HG02623 (cell line): Measurements from ENCODE around the gene PDE10A.
"Not testable (repeated sequence)": the region's sequence is repeated elsewhere in the genome, so short reads cannot be mapped to it uniquely, and the experiment has no call there.

Source experiments
- ATAC-seq: cut with Tn5 transposase; IDR thresholded peaks from one replicate; pipeline ENCODE4 v1.9.1; 2021; ENCODE audit warnings: moderate library complexity; ENCODE audit not compliant: unreplicated experiment

Gene PDE10A

GRCh38 chr6:165558097-165558496 is 104.9 kb downstream of the PDE10A start:
- ATAC-seq: not testable (repeated sequence)

DNA sequence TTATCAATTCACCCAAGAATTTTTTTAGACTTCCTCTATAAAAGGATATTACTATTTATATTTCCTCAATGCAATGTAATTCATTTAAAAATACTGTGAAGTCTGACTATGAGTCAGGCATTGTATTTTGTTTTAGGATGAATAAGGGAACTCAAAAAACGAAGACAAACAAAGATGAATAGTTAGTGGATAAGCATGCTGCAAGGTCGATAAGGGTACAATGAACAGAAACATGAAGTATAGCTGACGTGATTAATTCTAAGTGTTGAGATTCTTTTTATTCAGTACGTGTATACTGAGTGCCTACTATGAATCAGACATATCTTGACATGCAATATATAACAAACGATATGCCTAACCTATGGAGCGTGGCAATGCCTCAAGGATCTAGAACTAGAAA is 105.4 kb downstream of the PDE10A start:
- no peak for ATAC-seq

GRCh38 chr6:165556116-165556843 is 106.8 kb downstream of the PDE10A start:
- ATAC-seq: no peak

DNA sequence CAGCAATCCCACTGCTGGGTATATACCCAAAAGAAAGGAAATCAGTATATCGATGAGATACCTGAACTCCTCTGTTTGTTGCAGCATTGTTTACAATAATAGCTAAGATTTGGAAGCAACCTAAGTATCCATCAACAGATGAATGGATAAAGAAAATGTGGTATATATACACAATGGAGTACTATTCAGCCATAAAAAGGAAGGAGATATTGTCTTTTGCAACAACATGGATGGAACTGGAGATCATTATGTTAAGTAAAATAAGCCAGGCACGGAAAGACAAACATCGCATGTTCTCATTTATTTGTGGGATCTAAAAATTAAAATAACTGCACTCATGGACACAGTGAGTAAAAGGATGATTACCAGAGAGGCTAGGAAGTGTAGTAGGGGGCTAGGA is 108.4 kb downstream of the PDE10A start:
- not testable (repeated sequence) for ATAC-seq

DNA sequence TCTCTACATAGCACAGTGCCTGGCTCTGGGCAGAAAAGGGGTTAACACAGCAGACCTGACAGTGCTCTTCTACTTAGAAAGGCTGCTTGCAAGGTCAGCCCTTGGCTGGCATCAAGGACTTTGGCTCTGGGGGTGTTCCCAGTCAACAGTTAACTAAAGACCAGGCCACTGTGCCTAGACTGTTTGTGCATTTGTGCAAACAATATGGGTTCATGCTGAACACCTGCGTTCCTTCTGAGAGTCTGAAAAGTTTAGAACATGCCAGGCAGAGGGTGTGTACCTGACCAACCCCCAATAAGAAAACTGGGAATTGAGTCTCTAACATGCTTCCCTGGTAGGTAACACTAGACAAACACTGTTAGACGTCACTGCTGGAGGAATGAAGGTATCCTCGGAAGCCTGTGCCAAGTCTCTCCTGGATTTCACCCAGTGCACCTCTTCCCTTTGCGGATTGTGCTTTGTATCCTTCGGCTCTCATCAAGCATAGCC is 110.7 kb downstream of the PDE10A start:
- no peak for ATAC-seq

DNA sequence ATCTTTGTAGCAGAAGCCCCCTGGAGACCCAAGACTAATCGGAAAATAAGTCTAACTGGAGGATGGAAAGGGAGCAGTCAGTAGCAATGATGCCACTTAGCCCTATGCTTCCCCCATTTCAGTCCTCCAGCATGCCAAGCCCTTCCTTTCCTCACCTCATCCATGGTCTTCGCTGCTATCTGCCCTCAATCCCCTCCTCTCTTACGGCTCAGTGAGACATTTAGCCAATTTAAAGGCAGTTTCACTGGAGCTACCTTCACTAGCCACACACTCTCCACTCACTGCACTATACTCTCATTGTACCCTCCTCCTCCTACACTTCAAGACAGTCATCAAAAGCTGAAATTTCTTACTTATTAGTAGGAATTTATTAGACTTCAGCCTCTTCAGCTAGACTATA is 111.2 kb downstream of the PDE10A start:
- no peak for ATAC-seq

- ATAC-seq: no peak
Measured at GRCh38 chr6:165548450-165548849, 114.6 kb downstream of the PDE10A start.

- ATAC-seq: no peak
Measured at GRCh38 chr6:165545806-165546205, 117.2 kb downstream of the PDE10A start.

- ATAC-seq: no peak
Measured at GRCh38 chr6:165543781-165544180, 119.3 kb downstream of the PDE10A start.

DNA sequence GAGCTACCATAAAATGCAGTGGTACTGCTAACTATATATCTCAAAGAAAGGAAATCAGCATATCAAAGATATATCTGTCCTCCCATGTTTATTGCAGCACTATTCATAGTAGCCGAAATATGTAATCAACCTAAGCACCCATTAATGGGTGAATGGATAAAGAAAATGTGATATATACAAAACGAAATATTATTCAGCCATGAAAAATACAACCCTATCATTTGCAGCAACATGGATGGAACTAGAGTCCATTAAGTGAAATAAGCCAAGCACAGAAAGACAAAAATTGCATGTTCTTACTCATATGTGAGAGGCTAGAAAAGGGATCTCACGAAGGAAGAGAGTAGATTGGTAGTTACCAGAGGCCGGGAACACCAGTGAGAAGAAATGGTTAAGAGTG is 126.1 kb downstream of the PDE10A start:
- no peak for ATAC-seq

DNA sequence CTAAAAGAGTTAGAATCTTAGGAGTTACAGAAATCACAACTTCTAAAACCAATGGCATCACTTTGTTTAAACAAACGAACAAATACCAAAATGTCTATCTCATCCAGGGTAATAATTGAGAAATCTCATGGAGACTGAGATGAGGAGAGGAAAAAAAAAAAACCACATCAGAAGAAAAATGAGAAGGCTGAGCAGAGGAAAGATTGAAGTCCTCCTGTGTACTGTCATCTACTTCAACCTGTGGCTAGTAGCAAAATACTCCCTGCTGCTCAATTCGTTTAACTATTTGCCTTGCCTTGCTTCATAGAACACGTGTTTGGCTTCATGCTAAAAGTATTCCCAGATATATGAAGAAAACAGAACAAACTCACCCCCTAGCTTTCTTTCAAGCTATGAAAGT is 143.7 kb downstream of the PDE10A start:
- no peak for ATAC-seq

- ATAC-seq: no peak
Measured at GRCh38 chr6:165515963-165516624, 146.9 kb downstream of the PDE10A start.

DNA sequence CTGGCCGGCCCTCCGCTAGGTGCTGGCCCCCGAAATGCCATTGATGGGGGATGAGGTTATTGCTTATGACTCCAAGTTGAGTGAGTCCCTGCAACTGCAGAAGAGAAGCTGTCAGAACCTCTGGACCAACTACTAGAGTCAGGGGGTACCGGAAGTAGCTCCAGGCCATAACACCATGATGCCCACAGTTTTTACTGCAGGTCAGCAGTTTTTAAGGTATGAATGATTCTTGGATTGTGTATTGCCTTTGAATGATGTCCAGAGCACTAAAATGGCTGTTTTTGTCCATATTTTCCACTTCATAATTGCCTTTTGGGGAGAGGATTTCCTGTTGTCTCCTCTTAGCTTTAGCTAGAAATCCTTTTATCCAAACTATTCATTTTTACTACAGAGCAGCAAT is 148.4 kb downstream of the PDE10A start:
- no peak for ATAC-seq

GRCh38 chr6:165511807-165512206 is 151.2 kb downstream of the PDE10A start:
- peak; percentile 96 for ATAC-seq

GRCh38 chr6:165508321-165508869 is 154.6 kb downstream of the PDE10A start:
- ATAC-seq: no peak

DNA sequence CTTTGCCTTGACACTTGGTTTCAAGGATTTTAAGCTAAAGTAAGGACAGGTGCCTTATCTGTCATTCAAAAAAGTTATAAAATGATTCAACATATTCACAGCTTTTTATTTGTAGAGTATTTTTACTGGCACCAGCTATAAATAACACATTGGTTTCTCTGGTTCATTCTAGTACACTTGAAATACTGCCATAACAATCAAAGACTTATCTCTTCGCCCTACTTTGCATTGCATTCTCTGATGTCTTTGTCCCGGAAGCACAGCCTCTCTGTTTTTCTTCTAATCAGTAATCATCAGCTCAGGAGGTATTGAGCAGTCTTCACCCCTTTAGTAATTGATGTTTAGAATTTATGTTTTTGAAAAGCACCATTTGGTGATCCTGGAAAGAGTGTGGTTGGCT is 156.4 kb downstream of the PDE10A start:
- ATAC-seq: no peak

- ATAC-seq: not testable (repeated sequence)
Measured at GRCh38 chr6:165500214-165500907, 162.7 kb downstream of the PDE10A start.

- ATAC-seq: no peak
Measured at GRCh38 chr6:165497472-165497871, 165.6 kb downstream of the PDE10A start.

DNA sequence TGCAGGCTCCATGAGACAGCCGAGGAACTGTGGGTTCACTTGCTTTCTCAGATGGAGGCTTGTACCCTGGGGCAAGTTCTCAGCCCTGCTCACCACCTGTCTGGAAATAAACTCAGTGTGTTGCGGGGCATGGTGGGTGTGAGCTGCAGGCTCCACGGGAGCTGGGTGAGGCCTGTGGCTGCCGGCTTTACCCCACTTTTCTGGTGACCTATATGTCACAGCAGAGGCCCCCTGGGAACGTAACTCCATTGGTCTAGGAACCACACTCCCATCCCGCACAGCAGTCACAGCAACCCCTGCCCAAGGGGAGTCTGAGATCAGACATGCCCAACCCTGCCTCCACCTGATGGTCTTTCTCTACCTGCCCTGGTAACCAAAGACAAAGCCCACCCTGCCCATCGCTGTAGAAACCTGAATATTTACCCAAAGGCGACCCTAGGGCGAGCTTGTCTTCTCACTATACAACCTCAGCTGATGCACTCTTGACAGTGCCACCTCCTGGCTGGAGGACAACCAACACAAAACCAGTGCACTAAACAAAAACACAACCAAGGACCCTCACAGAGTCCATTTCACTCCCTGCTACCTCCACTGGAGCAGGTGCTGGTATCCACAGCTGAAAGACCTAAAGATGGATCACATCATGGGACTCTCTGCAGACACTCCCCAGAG is 174.3 kb downstream of the PDE10A start:
- no peak for ATAC-seq

DNA sequence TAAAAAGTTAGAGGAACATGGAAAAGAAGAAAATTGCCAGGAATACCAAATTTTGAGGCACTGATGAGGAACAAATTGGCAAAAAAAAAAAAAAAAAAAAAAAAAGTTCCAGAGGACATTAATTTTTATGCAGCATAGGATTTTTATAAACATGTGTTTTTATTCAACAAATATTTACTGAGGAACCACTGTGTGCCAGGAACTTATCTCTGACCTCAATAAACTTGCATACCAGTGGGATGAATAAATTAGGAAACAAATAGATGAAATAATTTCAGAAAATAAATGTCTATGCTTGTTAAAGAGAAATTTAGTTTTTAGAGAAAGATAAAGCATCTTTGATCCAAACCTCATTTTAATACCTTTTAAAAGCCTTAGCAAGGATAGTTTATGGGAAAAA is 175.1 kb downstream of the PDE10A start:
- no peak for ATAC-seq

GRCh38 chr6:165487347-165487746 is 175.7 kb downstream of the PDE10A start:
- no peak for ATAC-seq
